Fibroblast of peridontal ligament (primary cell): Measurements from ENCODE around the gene ST8SIA1.
"Not testable (repeated sequence)": the region's sequence is repeated elsewhere in the genome, so short reads cannot be mapped to it uniquely, and the experiment has no call there.

Source experiments
- DNase-seq: peaks from one replicate; pipeline ENCODE4 v3.0.0-alpha.2; 2010; ENCODE audit errors: extremely low read depth

Gene ST8SIA1

DNA sequence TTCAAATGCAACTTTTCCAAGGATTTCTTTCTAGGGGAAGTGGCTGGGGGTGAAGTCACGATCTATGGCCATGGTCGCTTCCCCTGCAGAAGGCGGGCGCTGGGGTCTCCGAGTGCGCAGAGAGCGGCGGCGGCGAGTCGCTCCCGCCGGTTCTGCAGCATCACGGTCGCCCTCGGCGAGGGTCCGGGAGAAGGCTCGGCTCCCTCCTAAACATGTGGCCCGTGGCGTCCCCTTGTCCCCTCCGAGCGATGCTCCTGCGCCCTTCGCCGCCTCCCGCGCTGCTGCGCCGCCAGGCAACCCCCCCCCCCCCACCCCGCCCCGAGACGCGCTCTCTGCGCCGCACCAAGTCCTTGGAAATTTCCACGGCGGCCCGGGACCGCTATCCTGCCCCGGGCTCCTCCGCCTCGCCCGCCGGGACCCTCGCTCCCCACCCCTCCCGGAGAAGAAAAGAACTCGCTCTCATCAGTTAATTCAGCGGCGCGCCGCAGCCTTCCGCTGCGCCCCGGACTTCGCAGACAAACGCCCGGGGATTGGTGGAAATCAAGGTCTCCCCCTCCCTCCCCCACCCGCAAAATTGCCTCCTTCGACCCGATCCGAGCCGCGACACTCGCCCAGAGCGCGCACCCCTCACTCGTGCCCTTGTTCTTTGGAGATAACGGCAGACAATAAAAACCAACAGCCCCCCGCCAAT lies at the start of gene ST8SIA1:
ST8SIA1 (minus strand) TSS at position 298 of the 691 bp plus-strand sequence. CDS start 475 bp downstream, outside the sequence.
- DNase-seq: peak; percentile 64

GRCh38 chr12:22380031-22380430 lies 45.5 kb upstream of the ST8SIA1 start:
- no peak for DNase-seq

DNA sequence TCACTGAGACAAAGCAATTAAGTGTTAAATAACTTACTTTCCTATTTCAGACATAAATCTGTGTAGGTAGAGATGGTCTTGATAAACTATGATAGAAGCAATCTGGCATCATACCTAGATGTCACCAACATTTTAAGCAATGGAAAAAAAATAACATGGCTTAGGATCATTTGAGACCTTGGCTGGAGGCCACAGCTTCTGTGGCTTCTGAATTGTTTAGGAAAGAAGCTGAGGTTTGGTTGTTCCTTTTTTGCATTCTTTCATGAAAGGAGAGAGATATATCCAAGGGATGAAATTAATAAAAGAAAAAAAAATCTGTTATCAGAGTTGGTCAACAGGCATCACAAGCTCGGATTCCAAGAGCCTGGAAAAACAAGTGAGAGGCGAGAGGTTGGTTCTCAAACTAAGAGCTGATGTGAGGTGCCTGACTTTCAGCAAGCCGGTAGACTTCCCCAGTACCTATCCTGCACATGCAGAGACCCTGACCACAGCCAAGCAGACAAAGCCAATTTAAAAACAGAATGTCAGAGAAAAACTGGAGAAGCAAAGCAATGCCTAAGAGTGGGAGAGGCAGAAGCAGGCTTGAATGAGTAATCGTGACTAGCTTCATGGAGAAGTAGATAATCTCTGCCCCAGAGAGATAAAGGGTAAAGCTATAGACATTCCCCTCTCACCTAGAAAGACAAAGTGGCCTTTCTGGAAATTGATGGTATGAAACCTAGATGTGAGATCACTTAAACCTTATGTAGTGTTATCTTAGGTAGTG lies 43.4 kb upstream of the ST8SIA1 start:
- DNase-seq: peak; percentile 35

GRCh38 chr12:22376596-22377150 lies 42.2 kb upstream of the ST8SIA1 start:
- not testable (repeated sequence) for DNase-seq

DNA sequence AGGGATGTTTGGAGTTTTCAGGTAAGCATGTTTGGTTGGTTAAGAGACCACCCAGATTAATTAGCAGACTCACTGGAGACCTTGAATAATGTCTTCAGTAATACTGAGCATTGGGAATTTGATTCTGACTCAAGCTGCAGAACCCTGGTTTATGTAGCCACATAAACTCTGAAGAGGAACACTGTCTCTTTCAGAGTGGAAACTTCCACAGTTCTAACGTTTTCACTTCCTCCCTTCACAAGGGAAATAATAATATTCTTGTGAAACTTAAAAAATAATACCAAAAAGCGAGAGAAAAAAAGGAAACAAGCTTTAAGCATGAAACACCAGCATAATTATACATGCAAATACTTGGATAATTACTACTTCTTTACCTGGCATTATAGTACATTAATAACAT lies 40.0 kb upstream of the ST8SIA1 start:
- DNase-seq: no peak

DNA sequence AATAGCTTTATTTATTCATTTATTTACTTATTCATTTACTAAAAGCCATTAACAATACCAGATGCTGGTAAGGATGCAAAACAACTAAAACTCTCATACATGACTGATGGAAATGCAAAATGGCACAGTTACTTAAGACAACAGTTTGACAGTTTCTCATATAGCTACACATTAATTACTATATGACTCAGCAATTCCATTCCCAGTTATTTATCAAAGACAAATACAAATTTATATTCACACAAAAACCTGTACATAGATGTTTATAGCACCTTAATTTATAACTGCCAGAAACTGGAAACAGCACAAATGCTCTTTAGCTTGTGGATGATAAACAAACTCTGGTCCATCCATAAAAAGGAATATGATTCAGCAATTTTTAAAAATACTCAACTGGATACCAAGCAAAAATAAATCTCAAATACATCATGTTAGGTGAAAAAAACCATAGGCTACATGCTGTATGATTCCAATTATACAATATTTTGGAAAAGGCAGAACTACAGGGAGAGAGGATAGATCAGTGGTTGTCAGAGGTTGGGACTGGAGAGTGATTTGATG lies 37.9 kb upstream of the ST8SIA1 start:
- DNase-seq: no peak

DNA sequence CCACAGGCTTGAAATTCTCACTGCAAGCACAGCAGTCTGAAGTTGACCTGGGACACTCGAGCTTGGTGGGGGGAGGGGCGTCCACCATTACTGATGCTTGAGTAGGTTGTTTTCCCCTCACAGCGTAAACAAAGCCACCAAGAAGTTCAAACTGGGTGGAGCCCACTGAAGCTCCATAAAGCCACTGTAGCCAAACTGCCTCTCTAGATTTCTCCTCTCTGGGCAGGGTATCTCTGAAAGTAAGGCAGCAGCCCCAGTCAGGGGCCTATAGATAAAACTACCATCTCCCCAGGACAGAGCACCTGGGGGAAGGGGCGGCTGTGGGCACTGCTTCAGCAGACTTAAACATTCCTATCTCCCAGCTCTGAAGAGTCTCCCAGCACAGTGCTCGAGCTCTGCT lies 31.7 kb upstream of the ST8SIA1 start:
- no peak for DNase-seq

DNA sequence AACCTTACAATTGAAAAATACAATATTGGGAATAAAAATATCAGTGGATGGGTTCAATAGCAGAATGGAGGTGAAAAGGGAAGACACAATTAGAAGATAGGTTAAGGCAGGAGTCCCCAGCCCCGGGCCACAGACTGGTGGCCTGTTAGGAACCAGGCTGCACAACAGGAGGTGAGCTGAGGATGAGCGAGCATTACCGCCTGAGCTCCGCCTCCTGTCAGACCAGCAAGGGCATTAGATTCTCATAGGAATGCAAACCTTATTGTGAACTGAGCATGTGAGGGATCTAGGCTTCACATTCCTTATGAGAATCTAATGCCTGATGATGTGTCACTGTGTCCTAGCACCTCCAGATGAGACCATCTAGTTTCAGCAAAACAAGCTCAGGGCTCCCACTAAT lies 27.3 kb upstream of the ST8SIA1 start:
- DNase-seq: no peak

DNA sequence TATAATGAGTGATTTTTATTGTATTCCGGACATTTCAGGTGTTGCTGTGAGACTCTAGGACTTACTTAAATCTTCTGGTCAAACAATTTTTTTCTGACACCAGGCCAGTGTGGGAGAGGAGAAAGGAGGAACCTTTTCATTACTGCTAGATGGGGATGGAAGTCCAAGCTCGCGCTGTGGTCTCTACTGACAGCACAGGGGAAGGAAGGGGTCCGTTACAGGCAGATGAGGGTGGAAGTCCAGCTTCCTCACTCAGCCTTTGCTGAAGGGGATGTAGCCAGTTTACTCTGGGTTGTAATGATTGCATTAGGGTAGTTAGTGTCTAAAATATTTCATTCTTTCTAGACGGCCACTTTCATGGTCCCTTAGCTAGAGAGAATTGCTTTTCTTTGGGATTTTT lies 26.3 kb upstream of the ST8SIA1 start:
- DNase-seq: no peak

GRCh38 chr12:22357531-22357930 lies 23.0 kb upstream of the ST8SIA1 start:
- DNase-seq: no peak

GRCh38 chr12:22356231-22356630 lies 21.7 kb upstream of the ST8SIA1 start:
- no peak for DNase-seq

GRCh38 chr12:22355011-22355580 lies 20.6 kb upstream of the ST8SIA1 start:
- DNase-seq: no peak

- DNase-seq: no peak
Observed at GRCh38 chr12:22353615-22354325, 19.3 kb upstream of the ST8SIA1 start.

DNA sequence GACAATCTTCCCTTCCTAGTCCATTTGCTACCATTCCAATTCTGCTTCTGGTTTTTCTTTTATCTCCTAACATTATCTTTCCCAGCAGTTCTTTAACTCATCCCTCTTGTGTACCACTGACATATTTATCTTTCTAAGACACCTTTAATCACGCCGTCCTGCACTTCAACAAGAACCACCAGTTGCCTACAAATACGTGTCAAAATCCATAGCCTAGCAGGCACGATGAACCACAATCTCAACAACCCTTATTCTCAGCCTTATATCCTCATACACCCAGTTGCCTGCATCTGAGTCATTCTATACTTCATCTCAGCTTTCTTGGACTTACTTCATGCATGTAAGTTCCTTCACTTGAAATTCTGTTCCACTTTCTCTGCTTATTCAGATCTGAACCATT lies 16.4 kb upstream of the ST8SIA1 start:
- DNase-seq: no peak

- DNase-seq: no peak
Observed at GRCh38 chr12:22348208-22348607, 13.7 kb upstream of the ST8SIA1 start.

- no peak for DNase-seq
Observed at GRCh38 chr12:22340143-22340542, 5.6 kb upstream of the ST8SIA1 start.

DNA sequence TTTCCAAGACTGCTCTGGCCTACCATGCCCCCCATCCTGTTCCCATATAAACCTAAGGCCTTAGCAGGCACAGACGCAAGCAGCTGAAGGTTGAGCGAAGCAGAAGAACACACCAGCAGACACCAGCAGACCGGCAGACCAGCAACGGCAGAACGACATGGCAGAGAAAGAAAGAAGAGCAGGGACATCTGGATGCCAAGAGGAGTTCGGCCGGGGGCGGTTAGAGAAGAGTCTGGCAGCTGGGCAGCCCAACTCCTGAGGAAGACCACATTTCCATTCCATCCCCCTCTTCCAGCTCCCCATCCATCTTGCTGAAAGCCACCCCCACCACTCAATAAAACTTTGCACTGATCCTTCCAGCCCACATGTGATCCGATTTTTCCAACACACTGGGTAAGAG lies 5.2 kb upstream of the ST8SIA1 start:
- DNase-seq: no peak

- no peak for DNase-seq
Observed at GRCh38 chr12:22335794-22336166, 1.3 kb upstream of the ST8SIA1 start.

GRCh38 chr12:22333713-22334409 lies 646 bp downstream of the ST8SIA1 start:
- no peak for DNase-seq

- peak; percentile 65 for DNase-seq
Observed at GRCh38 chr12:22333186-22333712, 1.3 kb downstream of the ST8SIA1 start.

DNA sequence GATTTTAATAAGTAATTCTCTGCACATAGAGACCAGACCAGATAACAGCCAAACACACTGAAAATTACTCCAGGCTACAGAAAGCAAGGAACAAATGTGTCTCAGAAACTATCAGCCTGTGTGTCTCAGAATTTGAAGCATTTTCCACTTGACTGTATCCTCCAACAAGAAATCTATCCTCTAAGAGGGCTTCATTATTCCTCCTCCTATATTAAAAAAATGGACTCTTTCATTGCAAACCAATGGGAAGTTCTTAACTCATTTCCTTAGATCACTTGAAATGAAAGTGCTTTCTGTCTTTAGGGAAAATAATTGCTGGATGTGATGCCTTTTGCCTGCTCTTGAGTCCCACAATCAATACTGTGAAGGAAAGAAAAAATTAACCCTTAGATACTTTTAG lies 2.3 kb downstream of the ST8SIA1 start:
- no peak for DNase-seq
